ENCODE measurements around the gene ZNF384.
A peak's percentile ranks its signal among the peaks of the same experiment; 100 is the strongest.

ZNF384 gene

DNA sequence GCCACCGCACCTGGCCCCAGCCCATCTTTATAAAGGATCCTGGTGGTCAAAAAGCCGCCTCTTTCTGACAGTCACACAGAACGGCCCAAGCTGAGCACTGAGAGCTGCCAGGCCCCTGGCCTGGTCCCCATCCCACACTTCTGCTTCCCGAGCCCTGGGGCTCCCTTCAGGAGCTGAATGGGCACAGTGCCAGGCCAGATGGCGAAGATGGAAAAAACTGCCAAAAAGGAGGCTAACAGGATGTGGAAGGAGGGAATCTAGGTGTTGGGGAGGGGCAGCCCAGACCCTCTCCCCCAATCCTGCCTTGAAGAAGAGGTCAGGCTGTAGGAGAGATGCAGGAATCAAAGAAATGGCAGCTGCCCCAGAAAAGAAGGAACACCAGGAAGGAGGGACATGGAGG is 58.4 kb downstream of the ZNF384 start:
- TF ChIP-seq NFIC (IDR thresholded peaks at IDR 0.05) (peak; percentile 31; the same call in 1 of the 2 replicates), RAD21 (IDR thresholded peaks at IDR 0.05; ENCODE audit: low read depth) (no peak), CEBPB (IDR thresholded peaks at IDR 0.05) (no peak)
- TF ChIP-seq, protein P1, sequence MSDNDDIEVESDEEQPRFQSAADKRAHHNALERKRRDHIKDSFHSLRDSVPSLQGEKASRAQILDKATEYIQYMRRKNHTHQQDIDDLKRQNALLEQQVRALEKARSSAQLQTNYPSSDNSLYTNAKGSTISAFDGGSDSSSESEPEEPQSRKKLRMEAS (IDR thresholded peaks at IDR 0.05): no peak

DNA sequence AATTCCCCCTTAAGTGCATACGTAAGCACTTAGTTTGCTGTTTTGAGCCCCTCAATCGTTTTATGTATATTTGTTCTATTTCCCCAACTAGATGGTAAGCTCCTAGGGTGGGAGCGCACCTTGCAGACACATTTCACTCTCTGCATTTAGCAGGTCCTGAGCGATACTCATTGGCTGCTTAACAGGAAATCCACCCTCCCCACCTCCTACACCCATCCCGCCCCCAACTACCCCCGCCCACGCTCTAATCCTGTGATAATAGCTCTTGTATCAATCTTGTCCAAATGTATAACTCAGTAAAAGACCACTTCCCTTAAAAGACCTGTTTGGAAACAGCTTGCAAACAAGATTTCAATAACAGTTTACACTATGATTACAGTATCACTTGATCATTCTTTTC is 61.6 kb downstream of the ZNF384 start:
- TF ChIP-seq CREB1 (IDR thresholded peaks at IDR 0.05; ENCODE audit: low read depth): no peak
- TF ChIP-seq FOXM1 (IDR thresholded peaks at IDR 0.05; ENCODE audit: borderline replicate concordance, low read depth): no peak
- TF ChIP-seq RAD21 (IDR thresholded peaks at IDR 0.05; ENCODE audit: low read depth): no peak
- TF ChIP-seq, protein P2, sequence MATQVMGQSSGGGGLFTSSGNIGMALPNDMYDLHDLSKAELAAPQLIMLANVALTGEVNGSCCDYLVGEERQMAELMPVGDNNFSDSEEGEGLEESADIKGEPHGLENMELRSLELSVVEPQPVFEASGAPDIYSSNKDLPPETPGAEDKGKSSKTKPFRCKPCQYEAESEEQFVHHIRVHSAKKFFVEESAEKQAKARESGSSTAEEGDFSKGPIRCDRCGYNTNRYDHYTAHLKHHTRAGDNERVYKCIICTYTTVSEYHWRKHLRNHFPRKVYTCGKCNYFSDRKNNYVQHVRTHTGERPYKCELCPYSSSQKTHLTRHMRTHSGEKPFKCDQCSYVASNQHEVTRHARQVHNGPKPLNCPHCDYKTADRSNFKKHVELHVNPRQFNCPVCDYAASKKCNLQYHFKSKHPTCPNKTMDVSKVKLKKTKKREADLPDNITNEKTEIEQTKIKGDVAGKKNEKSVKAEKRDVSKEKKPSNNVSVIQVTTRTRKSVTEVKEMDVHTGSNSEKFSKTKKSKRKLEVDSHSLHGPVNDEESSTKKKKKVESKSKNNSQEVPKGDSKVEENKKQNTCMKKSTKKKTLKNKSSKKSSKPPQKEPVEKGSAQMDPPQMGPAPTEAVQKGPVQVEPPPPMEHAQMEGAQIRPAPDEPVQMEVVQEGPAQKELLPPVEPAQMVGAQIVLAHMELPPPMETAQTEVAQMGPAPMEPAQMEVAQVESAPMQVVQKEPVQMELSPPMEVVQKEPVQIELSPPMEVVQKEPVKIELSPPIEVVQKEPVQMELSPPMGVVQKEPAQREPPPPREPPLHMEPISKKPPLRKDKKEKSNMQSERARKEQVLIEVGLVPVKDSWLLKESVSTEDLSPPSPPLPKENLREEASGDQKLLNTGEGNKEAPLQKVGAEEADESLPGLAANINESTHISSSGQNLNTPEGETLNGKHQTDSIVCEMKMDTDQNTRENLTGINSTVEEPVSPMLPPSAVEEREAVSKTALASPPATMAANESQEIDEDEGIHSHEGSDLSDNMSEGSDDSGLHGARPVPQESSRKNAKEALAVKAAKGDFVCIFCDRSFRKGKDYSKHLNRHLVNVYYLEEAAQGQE (IDR thresholded peaks at IDR 0.05; ENCODE audit: low read depth): no peak

DNA sequence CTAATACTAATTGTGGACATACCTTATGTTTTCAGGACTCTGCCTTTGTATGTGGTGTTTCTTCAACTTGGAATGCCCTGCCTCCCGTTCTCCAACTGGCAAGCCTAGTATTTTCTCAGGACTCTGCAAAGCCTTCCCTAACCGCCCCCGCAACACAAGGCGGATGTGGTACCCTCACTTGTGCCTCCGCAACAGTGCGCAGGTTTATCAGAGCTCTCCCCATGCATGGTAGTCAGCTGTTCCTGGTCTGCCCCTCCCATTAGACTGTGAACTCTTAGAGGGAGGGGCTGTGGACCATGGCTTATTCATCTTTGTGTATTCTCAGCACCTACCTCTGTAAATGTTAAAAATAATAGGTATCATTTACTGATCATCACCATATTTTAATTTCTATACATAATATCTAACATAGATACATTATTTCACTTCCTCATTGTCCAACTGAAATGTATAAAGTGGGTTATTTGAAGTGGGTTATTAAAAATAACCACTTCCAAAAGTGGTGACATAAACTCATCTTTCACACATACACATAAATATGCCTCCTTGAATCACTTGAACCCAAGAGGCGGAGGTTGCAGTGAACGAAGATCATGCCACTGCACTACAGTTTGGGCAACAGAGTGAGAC is 62.4 kb downstream of the ZNF384 start:
- TF ChIP-seq NFIC (IDR thresholded peaks at IDR 0.05) (no peak), TCF12 (IDR thresholded peaks at IDR 0.05; ENCODE audit: low read depth) (no peak), TEAD4 (IDR thresholded peaks at IDR 0.05) (no peak), EP300 (IDR thresholded peaks at IDR 0.05; ENCODE audit: borderline replicate concordance) (no peak), ZBTB7A (IDR thresholded peaks at IDR 0.05; ENCODE audit: low read depth) (no peak), RAD21 (IDR thresholded peaks at IDR 0.05; ENCODE audit: low read depth) (no peak), FOXM1 (IDR thresholded peaks at IDR 0.05; ENCODE audit: borderline replicate concordance, low read depth) (no peak), YY1 (IDR thresholded peaks at IDR 0.05; ENCODE audit: low read depth) (no peak), TAF1 (IDR thresholded peaks at IDR 0.05; ENCODE audit: low read depth) (no peak), CEBPB (IDR thresholded peaks at IDR 0.05) (no peak), CREB1 (IDR thresholded peaks at IDR 0.05; ENCODE audit: low read depth) (no peak), EGR1 (IDR thresholded peaks at IDR 0.05) (no peak)
- TF ChIP-seq, protein P1 (IDR thresholded peaks at IDR 0.05): no peak
- TF ChIP-seq, protein P3, sequence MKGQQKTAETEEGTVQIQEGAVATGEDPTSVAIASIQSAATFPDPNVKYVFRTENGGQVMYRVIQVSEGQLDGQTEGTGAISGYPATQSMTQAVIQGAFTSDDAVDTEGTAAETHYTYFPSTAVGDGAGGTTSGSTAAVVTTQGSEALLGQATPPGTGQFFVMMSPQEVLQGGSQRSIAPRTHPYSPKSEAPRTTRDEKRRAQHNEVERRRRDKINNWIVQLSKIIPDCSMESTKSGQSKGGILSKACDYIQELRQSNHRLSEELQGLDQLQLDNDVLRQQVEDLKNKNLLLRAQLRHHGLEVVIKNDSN (IDR thresholded peaks at IDR 0.05): no peak
- TF ChIP-seq, protein P2 (IDR thresholded peaks at IDR 0.05; ENCODE audit: low read depth): no peak

DNA sequence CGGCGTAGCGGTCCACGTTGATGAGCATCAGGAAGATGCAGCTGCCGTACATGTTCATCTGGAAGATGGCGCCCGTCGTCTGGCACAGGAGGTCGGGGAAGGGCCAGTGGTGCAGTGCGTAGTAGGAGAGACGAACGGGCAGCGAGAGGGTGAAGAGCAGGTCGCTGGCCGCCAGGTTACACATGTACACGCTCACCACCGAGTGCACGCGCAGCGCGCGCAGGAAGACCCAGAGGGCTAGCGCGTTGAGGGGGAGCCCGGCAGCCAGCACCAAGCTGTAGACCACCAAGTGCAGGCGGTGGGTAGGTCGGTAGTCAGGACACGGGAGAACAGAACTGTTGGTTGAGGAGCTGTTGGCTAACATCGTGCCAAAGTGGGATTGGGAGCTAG is 68.3 kb downstream of the ZNF384 start:
- TF ChIP-seq, protein P3 (IDR thresholded peaks at IDR 0.05): no peak
- TF ChIP-seq TEAD4 (IDR thresholded peaks at IDR 0.05): no peak

DNA sequence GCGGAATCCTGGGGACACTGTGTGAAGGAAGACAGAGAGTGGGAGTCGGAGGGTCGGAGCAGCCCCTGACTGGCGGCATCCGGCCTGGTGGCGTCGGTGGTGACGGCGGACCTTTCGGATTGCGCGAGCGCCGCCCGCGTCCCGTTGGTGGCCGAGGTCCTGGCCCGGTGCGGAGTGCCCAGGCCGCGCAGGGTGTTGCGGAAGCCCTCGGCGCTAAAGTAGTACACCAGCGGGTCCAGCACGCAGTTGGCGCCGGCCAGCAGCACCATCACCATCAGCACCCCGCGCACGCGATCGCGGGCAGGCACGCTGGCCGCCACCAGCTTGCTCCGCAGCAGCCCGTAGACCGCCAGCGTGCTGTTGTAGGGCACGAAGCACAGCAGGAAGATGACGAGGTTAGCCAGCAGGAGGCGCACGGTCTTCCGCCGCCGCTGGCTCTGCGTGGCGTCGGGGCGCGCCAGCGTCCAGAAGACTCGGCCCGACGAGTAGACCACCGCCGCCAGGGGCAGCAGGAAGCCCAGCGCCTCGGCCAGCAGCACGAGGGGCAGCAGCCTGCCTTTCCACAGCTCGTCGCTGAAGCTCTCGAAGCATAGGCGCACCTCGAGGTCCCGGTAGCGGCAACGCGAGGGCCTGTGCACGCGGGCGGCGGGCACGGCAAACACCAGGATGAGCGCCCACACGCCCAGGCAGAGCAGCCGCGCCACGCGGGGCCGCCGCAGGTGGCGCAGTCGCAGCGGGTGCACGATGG is 68.9 kb downstream of the ZNF384 start:
- TF ChIP-seq, protein P3 (IDR thresholded peaks at IDR 0.05): no peak
- TF ChIP-seq YY1 (IDR thresholded peaks at IDR 0.05; ENCODE audit: low read depth): no peak

DNA sequence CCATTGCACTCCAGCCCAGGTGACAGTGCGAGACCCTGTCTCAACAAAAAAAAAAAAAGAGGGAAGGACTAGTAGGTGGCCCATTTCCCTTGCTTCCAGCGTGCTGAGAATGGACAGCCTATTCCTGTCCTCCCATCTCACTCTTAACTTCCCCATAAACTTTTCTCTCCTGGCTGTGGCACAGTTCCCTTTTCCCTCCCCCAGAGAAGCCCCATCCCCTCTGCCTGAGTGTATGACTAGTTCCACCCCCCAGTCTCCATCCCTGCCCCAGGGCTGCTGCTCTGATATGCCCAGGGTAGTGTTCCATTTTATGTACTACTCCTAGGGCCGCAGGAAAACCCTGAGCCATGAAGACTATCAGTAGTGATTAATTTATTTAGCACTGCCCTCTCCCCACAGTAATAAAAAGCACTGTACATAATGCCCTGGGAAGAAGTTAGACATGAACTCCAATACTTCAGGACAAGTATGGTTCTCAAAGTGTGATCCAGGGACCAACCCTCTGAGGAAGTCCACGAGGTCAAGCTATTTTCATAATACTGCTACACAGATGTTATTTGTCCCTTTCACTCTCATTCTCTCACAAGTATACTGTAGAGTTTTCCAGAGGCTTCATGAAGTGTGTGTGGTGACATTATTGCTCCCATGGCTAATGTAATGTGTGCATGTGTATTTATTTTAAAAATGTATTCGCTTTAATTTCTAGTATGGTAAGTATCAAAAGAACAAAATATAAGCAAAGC is 70.5 kb downstream of the ZNF384 start:
- no peak for TF ChIP-seq EGR1 (IDR thresholded peaks at IDR 0.05)

Measured in Ishikawa (cell line).